Lower leg skin (tissue), 4 donors: ENCODE data around the gene MOB1A. TPM values are rescaled to one million over a fixed set of nuclear protein-coding genes. Genes with fewer than 3 reads are reported as not detected.
"Not testable (repeated sequence)": the region's sequence is repeated elsewhere in the genome, so short reads cannot be mapped to it uniquely, and the experiment has no call there.

Source experiments
- DNase-seq, 2 donors: peaks; one replicate each; pipeline ENCODE4 v3.0.0-alpha.2; 2019; ENCODE audit warnings: low spot score in 2 of 2
- H3K4me3 ChIP-seq: fragments of 200-600 bp; sonication (generic); 2 replicates; pipeline ENCODE4 v1.5.1; 2017; ENCODE audit warnings: mild to moderate bottlenecking, low read depth; ENCODE audit not compliant: poor library complexity, severe bottlenecking
- POLR2A ChIP-seq, 2 donors: fragments of 450-650 bp; IDR thresholded peaks; one replicate each; pipeline ENCODE4 v1.6.1; 2016 to 2017; ENCODE audit warnings: antibody characterized with exemption in 2 of 2, mild to moderate bottlenecking in 1 of 2, moderate library complexity in 1 of 2
- WGBS, 2 donors: methylation state at CpG; one replicate each; pipeline ENCODE4 v1.1.5; 2018; 5-methylcytosine and 5-hydroxymethylcytosine counted together
- intact Hi-C: fragments of 100-400 bp; cut with DNase I; formaldehyde crosslinking; loops from one replicate; pipeline ENCODE4 v1.15.0; 2023; ENCODE audit warnings: low total_unique reads
- total RNA-seq, 4 donors: library from RNA; depleted of rRNA; stranded (reverse); fragments of >200 nt; gene quantifications; one replicate each; pipeline ENCODE4 v1.1.0, GENCODE V29; 2016
- TF ChIP-seq, protein P1 (sequence below), 3 donors: fragments of 450-650 bp; IDR thresholded peaks; one replicate each; pipeline ENCODE4 v1.5.1; 2016; ENCODE audit warnings: antibody characterized with exemption in 3 of 3, mild to moderate bottlenecking in 3 of 3, moderate library complexity in 2 of 3

MOB1A gene
- total RNA-seq, 4 donors from 2014 or later = 62.7 to 90.8 (median 76.6) TPM

DNA sequence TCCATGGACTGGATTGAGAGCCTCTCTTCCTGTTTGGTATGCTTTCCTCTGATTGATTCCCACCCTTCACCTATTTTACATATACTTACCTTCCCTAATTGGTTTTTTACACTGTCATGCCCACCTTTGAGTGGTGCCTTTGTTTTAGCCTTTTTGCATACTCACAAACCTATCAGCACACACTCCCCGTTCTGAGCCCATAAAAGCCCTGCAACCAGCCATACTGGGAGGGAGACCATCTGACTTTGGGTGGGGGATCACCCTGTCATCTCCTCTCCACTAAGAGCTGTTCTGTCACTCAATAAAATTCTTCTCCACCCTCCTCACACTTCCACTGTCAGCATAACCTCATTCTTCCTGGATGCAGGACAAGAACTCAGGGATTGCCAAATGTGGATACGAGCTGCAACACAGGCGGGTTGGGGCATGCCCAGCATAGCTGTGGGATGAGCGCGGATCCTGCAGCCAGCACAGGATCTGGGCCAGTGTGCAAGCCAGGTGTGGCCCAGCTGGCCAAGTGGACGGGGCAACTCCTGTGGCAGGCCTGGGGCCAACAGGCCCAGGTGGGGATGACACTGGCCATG, 9.4 kb upstream of the MOB1A start:
- intact Hi-C loops = no loop called here
- TF ChIP-seq, protein P1, sequence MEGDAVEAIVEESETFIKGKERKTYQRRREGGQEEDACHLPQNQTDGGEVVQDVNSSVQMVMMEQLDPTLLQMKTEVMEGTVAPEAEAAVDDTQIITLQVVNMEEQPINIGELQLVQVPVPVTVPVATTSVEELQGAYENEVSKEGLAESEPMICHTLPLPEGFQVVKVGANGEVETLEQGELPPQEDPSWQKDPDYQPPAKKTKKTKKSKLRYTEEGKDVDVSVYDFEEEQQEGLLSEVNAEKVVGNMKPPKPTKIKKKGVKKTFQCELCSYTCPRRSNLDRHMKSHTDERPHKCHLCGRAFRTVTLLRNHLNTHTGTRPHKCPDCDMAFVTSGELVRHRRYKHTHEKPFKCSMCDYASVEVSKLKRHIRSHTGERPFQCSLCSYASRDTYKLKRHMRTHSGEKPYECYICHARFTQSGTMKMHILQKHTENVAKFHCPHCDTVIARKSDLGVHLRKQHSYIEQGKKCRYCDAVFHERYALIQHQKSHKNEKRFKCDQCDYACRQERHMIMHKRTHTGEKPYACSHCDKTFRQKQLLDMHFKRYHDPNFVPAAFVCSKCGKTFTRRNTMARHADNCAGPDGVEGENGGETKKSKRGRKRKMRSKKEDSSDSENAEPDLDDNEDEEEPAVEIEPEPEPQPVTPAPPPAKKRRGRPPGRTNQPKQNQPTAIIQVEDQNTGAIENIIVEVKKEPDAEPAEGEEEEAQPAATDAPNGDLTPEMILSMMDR (IDR thresholded peaks at IDR 0.05) = no peak
- no peak for TF ChIP-seq POLR2A (IDR thresholded peaks at IDR 0.05)
- DNase-seq = peak; percentile 69 to 86
- no peak overlapping the region for H3K4me3 ChIP-seq
- WGBS, 2 donors = 29 to 56% methylated on average over 6 of the region's 6 CpGs

DNA sequence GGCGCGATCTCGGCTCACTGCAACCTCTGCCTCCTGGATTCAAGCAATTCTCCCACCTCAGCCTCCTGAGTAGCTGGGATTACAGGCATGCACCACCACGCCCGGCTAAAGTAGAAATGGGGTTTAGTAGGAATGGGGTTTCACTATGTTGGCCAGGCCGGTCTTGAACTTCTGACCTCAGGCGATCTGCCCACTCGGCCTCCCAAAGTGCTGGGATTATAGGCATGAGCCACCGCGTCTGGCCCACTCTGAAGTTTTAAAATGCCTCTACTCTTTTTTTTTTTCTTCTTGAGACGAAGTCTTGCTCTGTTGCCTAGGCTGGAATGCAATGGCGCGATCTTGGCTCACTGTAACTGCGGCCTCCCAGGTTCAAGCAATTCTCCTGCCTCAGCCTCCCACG, 8.0 kb upstream of the MOB1A start:
- DNase-seq = peak in 1 of 2 donors; percentile 75
- WGBS, 2 donors = 94 to 95% methylated on average over 15 of the region's 15 CpGs
- H3K4me3 ChIP-seq, intact Hi-C loops: not testable (repeated sequence)

DNA sequence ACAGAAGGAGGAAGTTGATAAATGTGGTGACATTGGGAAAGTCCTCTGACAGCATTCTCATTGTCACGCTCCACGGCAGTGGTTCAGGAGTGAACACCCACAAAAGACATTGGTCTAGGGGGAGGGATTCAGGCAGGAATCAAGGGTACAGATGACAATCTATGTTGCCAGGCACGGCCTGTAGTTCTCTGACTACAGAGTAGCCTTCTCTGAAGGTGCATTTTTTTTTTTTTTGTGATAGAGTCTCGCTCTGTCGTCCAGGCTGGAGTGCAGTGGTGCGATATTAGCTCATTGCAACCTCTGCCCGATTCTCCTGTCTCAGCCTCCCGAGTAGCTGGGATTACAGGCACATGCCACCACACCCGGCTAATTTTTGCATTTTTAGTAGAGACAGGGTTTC, 7.4 kb upstream of the MOB1A start:
- H3K4me3 ChIP-seq = no peak overlapping the region
- DNase-seq = peak; percentile 46 to 80
- TF ChIP-seq POLR2A (IDR thresholded peaks at IDR 0.05) = no peak
- TF ChIP-seq, protein P1 (IDR thresholded peaks at IDR 0.05) = no peak
- WGBS, 2 donors = 78 to 79% methylated on average over 9 of the region's 9 CpGs
- intact Hi-C loops = no loop called here

DNA sequence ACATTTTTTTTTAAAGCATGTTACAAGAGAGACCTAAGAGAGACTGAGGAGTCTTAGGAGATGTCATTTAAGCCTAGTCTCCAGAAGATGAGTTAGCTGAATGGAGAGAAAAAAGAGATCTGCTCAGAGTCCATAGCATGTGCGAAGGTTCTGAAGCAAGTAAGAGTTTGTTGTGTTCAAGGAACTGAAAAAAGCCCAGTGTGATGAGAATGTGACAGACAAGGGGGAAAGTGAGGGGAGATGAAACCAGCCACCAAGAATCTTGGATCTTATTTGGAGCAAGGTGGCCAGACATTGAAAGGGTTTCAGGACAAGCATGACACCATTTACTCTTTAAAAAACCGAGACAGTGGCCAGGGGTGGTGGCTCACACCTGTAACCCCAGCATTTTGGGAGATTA, 5.2 kb upstream of the MOB1A start:
- DNase-seq = peak in 1 of 2 donors; percentile 57
- TF ChIP-seq, protein P1 (IDR thresholded peaks at IDR 0.05) = no peak
- no peak for TF ChIP-seq POLR2A (IDR thresholded peaks at IDR 0.05)
- intact Hi-C loops = no loop called here
- no peak overlapping the region for H3K4me3 ChIP-seq
- 88 to 91% methylated on average over 2 of the region's 2 CpGs for WGBS, 2 donors

DNA sequence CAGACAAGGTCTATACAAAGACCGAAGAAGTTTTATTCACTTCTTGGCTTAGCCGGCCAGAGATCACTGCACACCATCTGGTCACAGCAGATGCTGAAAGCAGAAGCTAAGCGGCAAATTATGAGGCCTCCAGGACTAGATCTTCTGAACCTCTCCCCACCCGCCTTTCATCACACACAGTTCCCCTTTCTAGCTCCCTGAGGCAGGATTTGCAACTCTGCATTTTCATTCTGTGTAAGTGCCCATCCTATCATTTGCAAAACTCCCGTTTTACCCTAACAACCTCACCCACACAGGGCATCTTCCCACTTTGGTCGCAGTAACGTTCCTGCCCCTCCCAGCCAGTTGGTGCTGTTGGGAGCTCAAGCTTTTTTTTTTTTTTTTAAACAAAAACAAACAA, 3.1 kb upstream of the MOB1A start:
- TF ChIP-seq, protein P1 (IDR thresholded peaks at IDR 0.05) = no peak
- no peak for TF ChIP-seq POLR2A (IDR thresholded peaks at IDR 0.05)
- peak; percentile 64 to 71 for DNase-seq
- no peak overlapping the region for H3K4me3 ChIP-seq
- 36 to 38% methylated on average over 7 of the region's 7 CpGs for WGBS, 2 donors
- intact Hi-C loops = no loop called here

DNA sequence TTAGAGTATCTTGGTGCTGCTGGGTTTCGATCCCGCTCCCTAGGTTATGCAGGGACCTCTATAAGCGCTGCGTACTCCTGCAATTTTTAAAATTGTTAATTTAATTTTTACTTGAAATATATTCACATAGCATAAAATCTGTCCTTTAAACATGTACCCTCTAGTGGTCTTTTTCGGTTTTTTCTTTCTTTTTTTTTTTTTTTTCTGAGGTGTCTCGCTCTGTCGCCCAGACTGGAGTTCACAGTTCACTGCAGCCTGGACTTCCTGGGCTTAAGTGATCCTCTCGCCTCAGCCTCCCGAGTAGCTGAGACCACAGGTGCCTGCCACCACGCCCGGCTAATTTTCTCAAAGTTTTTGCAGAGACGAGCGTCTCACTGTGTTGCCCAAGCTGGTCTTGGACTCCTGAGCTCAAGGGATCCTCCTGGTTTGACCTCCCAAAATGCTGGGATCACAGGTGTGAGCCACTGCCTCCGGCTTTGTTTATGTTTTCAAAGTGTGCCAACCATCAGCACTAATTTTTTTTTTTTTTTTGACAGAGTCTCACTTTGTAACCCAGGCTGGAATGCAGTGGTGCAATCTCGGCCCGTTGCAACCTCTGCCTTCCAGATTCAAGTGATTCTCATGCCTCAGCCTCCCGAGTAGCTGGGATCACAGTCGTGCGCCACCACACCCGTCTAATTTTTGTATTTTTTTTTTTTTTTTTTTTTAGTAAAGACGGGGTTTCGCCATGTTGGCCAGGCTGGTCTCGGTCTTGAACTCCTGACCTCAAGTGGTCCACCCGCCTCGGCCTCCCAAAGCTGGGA, 585 bp upstream of the MOB1A start:
- WGBS, 2 donors = 44 to 47% methylated on average over 25 of the region's 25 CpGs

More for the DNA sequence above, 585 bp upstream of the MOB1A start:
- no peak for DNase-seq
- intact Hi-C loops = no loop called here
- no peak overlapping the region for H3K4me3 ChIP-seq
- TF ChIP-seq POLR2A (IDR thresholded peaks at IDR 0.05) = no peak
- TF ChIP-seq, protein P1 (IDR thresholded peaks at IDR 0.05) = no peak
